A673 (cell line): Measurements from ENCODE around the gene CSN3.

Experiments
- CTCF ChIP-seq: fragments of 300-800, 200-600 bp; sonication (generic); conservative IDR thresholded peaks from 2 replicates; pipeline ENCODE4 v1.5.1; 2017; ENCODE audit warnings: low read depth, mild to moderate bottlenecking, antibody characterized with exemption, low read length, moderate library complexity, mixed read lengths
- EZH2 ChIP-seq: fragments of 200-600 bp; sonication (generic); IDR thresholded peaks from 2 replicates; pipeline ENCODE4 v1.6.1; 2017; ENCODE audit warnings: borderline replicate concordance, low read depth, mild to moderate bottlenecking, mixed read lengths, antibody characterized with exemption, low read length; ENCODE audit not compliant: poor library complexity, severe bottlenecking

DNA sequence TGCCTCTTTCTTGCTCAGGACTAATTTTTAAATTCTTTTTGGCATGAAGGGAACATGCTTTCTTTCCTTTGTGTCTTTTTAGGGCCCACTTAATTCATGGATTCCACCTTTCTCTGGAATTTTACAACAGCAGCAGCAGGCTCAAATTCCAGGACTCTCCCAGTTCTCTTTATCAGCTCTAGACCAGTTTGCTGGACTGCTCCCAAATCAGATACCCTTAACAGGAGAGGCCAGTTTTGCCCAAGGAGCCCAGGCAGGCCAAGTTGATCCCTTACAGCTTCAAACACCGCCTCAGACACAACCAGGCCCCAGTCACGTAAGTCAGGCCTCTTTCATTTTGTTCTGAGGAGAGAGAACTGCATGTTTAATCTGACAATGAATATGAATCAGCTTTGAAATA, 44.6 kb upstream of the CSN3 start:
- no peak for TF ChIP-seq CTCF
- TF ChIP-seq EZH2 = no peak
